Measurements from ENCODE around the gene PXN.
"Not testable (repeated sequence)": the region's sequence is repeated elsewhere in the genome, so short reads cannot be mapped to it uniquely, and the experiment has no call there.

PXN gene

GRCh38 chr12:120215357-120215735 lies 50.2 kb downstream of the PXN start:
- Mint-ChIP-seq H3K36me3 (ENCODE audit: low read depth) (peaks cover 15% of the 10 kb centered on the region), H3K27me3 (no peaks in the 10 kb centered on the region), H3K9me3 (no peaks in the 10 kb centered on the region), H3K4me1 (ENCODE audit: low read depth) (no peaks in the 10 kb centered on the region), H3K4me3 (no peak overlapping the region), H3K27ac (no peak overlapping the region)

DNA sequence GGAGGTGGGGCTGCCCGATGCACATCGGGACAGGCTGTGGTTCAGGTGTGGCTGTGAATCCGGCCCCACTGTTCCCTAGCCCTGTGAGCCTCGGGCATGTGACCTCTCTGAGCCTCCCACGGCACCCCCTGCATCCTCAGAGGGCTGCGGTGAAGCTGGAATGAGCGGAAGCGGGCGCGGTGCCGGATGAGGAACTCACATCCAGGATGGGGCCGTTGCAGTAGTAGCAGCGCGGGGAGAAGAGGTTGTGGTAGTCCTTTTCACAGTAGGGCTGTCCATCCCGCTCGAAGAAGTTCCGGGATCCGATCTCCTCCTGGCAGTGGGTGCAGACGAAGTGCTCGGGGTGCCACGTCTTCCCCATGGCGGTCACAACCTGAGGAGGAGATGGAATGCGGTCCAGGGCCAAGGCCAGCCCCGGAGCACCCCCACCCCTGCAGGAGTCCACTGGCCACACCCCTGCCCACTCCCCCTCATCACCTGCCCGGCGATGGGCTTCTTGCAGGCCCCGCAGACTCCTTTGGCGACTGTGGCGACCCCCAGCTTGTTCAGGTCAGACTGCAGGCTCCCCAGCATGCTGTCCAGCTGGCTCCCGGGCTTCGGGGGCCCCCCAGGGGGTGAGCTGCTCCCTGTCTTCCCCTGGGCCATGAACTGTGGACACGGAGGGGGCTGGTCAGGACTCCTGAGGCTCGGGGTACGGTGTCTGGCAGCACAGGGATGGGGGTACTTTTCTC lies 50.7 kb downstream of the PXN start:
- Mint-ChIP-seq H3K27me3 (no peaks in the 10 kb centered on the region), H3K4me1 (ENCODE audit: low read depth) (no peaks in the 10 kb centered on the region), H3K36me3 (ENCODE audit: low read depth) (peaks cover 15% of the 10 kb centered on the region), H3K9me3 (no peaks in the 10 kb centered on the region), H3K4me3 (no peak overlapping the region), H3K27ac (no peak overlapping the region)

DNA sequence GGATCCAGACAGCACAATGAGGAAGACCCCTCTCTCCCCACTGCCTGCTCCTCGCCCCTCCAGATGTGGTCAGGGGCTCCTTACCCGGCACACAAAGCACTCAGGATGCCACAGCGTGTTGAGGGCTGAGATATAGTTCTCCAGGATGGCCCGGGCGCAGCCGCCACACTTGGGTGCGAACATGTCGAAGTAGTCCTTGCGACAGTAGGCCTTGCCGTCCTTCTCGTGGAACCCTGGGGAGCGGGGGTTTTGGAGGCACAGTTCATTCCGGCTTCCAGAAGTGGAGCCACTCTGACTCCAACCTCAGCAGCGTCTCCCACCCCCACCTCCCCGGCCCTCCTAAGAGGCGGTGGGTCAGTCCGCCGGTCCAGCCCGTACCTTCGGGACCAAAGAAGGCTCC lies 51.8 kb downstream of the PXN start:
- Mint-ChIP-seq H3K4me3 (no peak overlapping the region), H3K9me3 (no peaks in the 10 kb centered on the region), H3K27ac (no peak overlapping the region), H3K27me3 (no peaks in the 10 kb centered on the region), H3K4me1 (ENCODE audit: low read depth) (no peaks in the 10 kb centered on the region), H3K36me3 (ENCODE audit: low read depth) (peaks cover 15% of the 10 kb centered on the region)

DNA sequence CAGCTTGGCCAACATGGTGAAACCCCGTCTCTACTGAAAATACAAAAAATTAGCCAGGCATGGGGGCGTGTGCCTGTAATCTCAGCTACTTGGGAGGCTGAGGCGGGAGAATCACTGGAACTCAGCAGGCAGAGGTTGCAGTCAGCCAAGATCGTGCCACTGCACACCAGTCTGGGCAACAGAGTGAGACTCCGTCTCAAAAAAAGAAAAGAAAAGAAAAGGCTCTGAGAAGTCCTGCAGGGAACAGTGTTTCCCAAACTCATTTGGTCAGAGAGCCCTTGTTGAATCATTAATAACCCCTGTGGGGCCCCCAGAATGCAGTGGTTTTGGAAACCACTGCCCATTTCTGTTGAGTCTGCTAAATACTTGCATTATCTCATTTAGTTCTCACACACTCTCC lies 52.3 kb downstream of the PXN start:
- H3K27me3 Mint-ChIP-seq; H3K27ac Mint-ChIP-seq; H3K4me1 Mint-ChIP-seq (ENCODE audit: low read depth); H3K9me3 Mint-ChIP-seq; H3K4me3 Mint-ChIP-seq: not testable (repeated sequence)
- peaks cover 15% of the 10 kb centered on the region for H3K36me3 Mint-ChIP-seq (ENCODE audit: low read depth)

GRCh38 chr12:120212301-120212700 lies 53.2 kb downstream of the PXN start:
- Mint-ChIP-seq H3K9me3 (no peaks in the 10 kb centered on the region), H3K36me3 (ENCODE audit: low read depth) (peaks cover 20% of the 10 kb centered on the region), H3K4me1 (ENCODE audit: low read depth) (no peaks in the 10 kb centered on the region), H3K4me3 (no peak overlapping the region), H3K27me3 (no peaks in the 10 kb centered on the region), H3K27ac (no peak overlapping the region)

GRCh38 chr12:120211904-120212283 lies 53.6 kb downstream of the PXN start:
- no peaks in the 10 kb centered on the region for H3K4me1 Mint-ChIP-seq (ENCODE audit: low read depth)
- H3K27me3 Mint-ChIP-seq: no peaks in the 10 kb centered on the region
- no peak overlapping the region for H3K27ac Mint-ChIP-seq
- H3K36me3 Mint-ChIP-seq (ENCODE audit: low read depth): peaks cover 22% of the 10 kb centered on the region
- H3K9me3 Mint-ChIP-seq: no peaks in the 10 kb centered on the region
- no peak overlapping the region for H3K4me3 Mint-ChIP-seq

DNA sequence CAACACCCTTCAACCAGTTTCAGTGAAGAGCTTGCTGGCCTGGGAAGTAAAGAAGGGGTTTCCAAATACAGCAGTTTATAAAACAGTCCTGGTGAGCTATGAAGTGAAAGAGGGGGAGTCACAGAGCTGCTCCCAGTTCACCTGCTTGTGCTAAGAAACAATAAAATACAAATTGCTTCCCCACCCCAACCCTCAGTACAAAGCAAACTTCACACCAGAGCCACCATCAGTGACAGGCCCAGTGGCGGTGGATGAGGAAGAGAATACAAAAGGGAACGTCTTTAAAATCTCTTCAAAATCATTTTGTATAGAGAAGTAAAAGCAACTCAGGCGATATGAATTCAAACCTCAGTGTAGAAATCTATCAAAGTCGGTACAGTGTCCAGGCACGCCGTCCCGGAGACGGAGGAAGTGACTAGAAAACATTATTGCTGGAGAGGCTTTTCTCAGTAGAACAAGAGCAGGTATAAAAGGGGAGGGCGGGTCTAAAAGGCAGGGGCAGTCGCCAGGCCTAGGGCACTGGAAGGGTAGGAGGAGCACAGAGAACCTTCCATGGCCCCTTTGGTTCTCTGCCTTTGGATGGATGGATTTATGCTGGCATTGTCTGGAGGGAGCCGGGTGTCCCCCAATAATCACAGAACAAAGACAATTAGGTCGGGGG lies 54.2 kb downstream of the PXN start:
- no peaks in the 10 kb centered on the region for H3K4me1 Mint-ChIP-seq (ENCODE audit: low read depth)
- peaks cover 22% of the 10 kb centered on the region for H3K36me3 Mint-ChIP-seq (ENCODE audit: low read depth)
- H3K27ac Mint-ChIP-seq: no peak overlapping the region

GRCh38 chr12:120209851-120210250 lies 55.7 kb downstream of the PXN start:
- no peak overlapping the region for H3K4me3 Mint-ChIP-seq
- no peaks in the 10 kb centered on the region for H3K4me1 Mint-ChIP-seq (ENCODE audit: low read depth)
- H3K27me3 Mint-ChIP-seq: no peaks in the 10 kb centered on the region
- peaks cover 22% of the 10 kb centered on the region for H3K36me3 Mint-ChIP-seq (ENCODE audit: low read depth)
- no peaks in the 10 kb centered on the region for H3K9me3 Mint-ChIP-seq
- H3K27ac Mint-ChIP-seq: no peak overlapping the region

More for the DNA sequence above, 54.2 kb downstream of the PXN start:
- Mint-ChIP-seq H3K9me3 (no peaks in the 10 kb centered on the region), H3K4me3 (no peak overlapping the region), H3K27me3 (no peaks in the 10 kb centered on the region)

DNA sequence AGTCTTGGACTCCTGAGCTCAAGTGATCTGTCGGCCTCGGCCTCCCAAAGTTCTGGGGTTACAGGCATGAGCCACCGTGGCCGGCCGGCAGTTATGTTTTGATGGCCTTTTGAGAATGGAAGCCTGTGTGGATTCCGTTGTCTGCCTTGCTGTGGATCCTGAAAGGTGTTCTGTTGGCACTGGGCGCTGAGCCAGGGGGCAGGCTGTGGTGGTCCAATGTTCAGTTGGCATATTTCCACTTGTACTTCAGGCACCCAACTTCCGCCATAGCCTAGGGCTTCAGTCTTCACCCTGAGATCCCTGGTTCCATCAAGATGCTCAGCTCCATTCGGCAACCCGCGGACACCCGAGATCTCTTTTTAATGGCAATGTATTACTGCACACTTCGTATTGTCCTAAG lies 58.3 kb downstream of the PXN start:
- H3K9me3 Mint-ChIP-seq: no peaks in the 10 kb centered on the region
- H3K4me1 Mint-ChIP-seq (ENCODE audit: low read depth): peaks cover 6% of the 10 kb centered on the region
- no peak overlapping the region for H3K27ac Mint-ChIP-seq
- H3K36me3 Mint-ChIP-seq (ENCODE audit: low read depth): peaks cover 19% of the 10 kb centered on the region
- H3K27me3 Mint-ChIP-seq: no peaks in the 10 kb centered on the region
- no peak overlapping the region for H3K4me3 Mint-ChIP-seq

GRCh38 chr12:120206781-120207180 lies 58.7 kb downstream of the PXN start:
- not testable (repeated sequence) for H3K27ac Mint-ChIP-seq; H3K9me3 Mint-ChIP-seq; H3K4me3 Mint-ChIP-seq; H3K27me3 Mint-ChIP-seq; H3K4me1 Mint-ChIP-seq (ENCODE audit: low read depth)
- peaks cover 19% of the 10 kb centered on the region for H3K36me3 Mint-ChIP-seq (ENCODE audit: low read depth)

DNA sequence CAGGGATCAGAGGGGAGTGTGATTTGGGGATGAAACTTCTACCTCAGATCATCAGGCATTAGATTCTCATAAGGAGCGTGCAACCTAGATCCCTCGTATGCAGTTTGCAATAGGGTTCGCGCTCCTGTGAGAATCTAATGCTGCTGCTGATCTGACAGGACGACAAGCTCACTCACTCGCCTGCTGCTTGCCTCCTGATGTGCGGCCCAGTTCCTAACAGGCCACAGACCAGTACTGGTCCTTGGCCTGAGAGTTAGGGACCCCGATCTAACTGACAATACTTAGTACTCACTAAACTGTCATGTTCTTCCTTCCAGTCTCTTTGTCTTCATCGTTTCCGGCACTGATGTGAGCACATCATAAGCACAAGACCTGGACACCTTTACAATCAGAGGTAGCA lies 59.3 kb downstream of the PXN start:
- H3K4me1 Mint-ChIP-seq (ENCODE audit: low read depth): peaks cover 11% of the 10 kb centered on the region
- no peaks in the 10 kb centered on the region for H3K9me3 Mint-ChIP-seq
- H3K4me3 Mint-ChIP-seq: no peak overlapping the region
- H3K36me3 Mint-ChIP-seq (ENCODE audit: low read depth): peaks cover 14% of the 10 kb centered on the region
- H3K27ac Mint-ChIP-seq: no peak overlapping the region
- H3K27me3 Mint-ChIP-seq: no peaks in the 10 kb centered on the region

GRCh38 chr12:120204171-120204570 lies 61.4 kb downstream of the PXN start:
- H3K9me3 Mint-ChIP-seq: no peaks in the 10 kb centered on the region
- peaks cover 25% of the 10 kb centered on the region for H3K4me1 Mint-ChIP-seq (ENCODE audit: low read depth)
- H3K36me3 Mint-ChIP-seq (ENCODE audit: low read depth): peaks cover 29% of the 10 kb centered on the region
- H3K27me3 Mint-ChIP-seq: no peaks in the 10 kb centered on the region
- no peak overlapping the region for H3K4me3 Mint-ChIP-seq
- no peak overlapping the region for H3K27ac Mint-ChIP-seq

DNA sequence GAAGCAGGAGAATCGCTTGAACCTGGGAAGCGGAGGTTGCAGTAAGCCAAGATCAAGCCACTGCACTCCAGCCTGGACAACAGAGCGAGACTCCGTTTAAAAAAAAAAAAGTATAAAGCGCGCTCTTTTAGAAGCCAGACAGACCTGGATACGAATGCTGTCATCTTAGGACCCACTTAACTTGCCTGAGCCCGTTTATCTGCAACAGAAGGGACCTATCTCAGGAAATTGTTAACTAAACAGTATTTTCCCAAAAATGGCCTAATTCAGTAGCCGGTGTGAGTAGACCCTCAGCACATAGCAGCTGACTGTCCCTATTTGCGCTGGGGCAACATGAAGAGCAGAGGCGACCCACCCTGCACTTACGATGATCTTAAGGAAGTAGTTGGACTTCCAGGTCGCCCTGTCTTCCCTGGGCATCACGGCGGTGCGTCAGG lies 65.1 kb downstream of the PXN start:
- H3K27me3 Mint-ChIP-seq: no peaks in the 10 kb centered on the region
- peaks cover 56% of the 10 kb centered on the region for H3K4me1 Mint-ChIP-seq (ENCODE audit: low read depth)
- H3K4me3 Mint-ChIP-seq: peak overlapping the region; percentile 99
- H3K27ac Mint-ChIP-seq: peak overlapping the region; percentile 98
- H3K36me3 Mint-ChIP-seq (ENCODE audit: low read depth): peaks cover 49% of the 10 kb centered on the region
- no peaks in the 10 kb centered on the region for H3K9me3 Mint-ChIP-seq

- H3K4me1 Mint-ChIP-seq (ENCODE audit: low read depth): peaks cover 61% of the 10 kb centered on the region
- H3K27ac Mint-ChIP-seq: peak overlapping the region; percentile 98
- H3K36me3 Mint-ChIP-seq (ENCODE audit: low read depth): peaks cover 53% of the 10 kb centered on the region
- H3K4me3 Mint-ChIP-seq: peak overlapping the region; percentile 99
- H3K27me3 Mint-ChIP-seq: no peaks in the 10 kb centered on the region
- H3K9me3 Mint-ChIP-seq: no peaks in the 10 kb centered on the region
Measured at GRCh38 chr12:120199595-120200306, 65.8 kb downstream of the PXN start.

- H3K4me3 Mint-ChIP-seq: peak overlapping the region; percentile 99
- peaks cover 62% of the 10 kb centered on the region for H3K4me1 Mint-ChIP-seq (ENCODE audit: low read depth)
- H3K27ac Mint-ChIP-seq: peak overlapping the region; percentile 98
- H3K27me3 Mint-ChIP-seq: no peaks in the 10 kb centered on the region
- H3K36me3 Mint-ChIP-seq (ENCODE audit: low read depth): peaks cover 55% of the 10 kb centered on the region
- H3K9me3 Mint-ChIP-seq: no peaks in the 10 kb centered on the region
Measured at GRCh38 chr12:120199025-120199424, 66.5 kb downstream of the PXN start.
